Measurements from ENCODE around the gene SHB. TPM values are rescaled to one million over a fixed set of nuclear protein-coding genes. Genes with fewer than 3 reads are reported as not detected.

SHB gene
- total RNA-seq, 1 experiment from 2014 or later: 56.4 TPM

- no peak overlapping the region for H2AFZ ChIP-seq (ENCODE audit: low read length)
- H3K27me3 ChIP-seq (ENCODE audit: low read length): no peaks in the 10 kb centered on the region
- H3K9me2 ChIP-seq (replicated peaks; ENCODE audit: low read length): no peaks in the 10 kb centered on the region
- ChIA-PET CTCF (no interaction called here), POLR2A (ENCODE audit: unreplicated experiment) (no interaction called here)
- H4K20me1 ChIP-seq (ENCODE audit: low read length): no peaks in the 10 kb centered on the region
- H3K79me2 ChIP-seq (ENCODE audit: low read length): peaks cover 38% of the 10 kb centered on the region
- intact Hi-C loops (cut with micrococcal nuclease): no loop called here
- no peak overlapping the region for H3K4me2 ChIP-seq (ENCODE audit: low read length)
- no TSS peak for BruUV-seq (replicated peaks)
- ATAC-seq: no peak
- no peaks in the 10 kb centered on the region for H3F3A ChIP-seq (ENCODE audit: low read length, unreplicated experiment)
- H3K9ac ChIP-seq (ENCODE audit: low read length): no peak overlapping the region
- peak overlapping the region; percentile 92 for H3K27ac ChIP-seq (ENCODE audit: low read length)
- H3K4me3 ChIP-seq (ENCODE audit: low read length): no peak overlapping the region
- TF ChIP-seq CTCF (conservative IDR thresholded peaks at IDR 0.05; ENCODE audit: low read depth, low read length) (no peak), EZH2 (IDR thresholded peaks at IDR 0.05; ENCODE audit: low read length, unreplicated experiment) (no peak), EZH2phosphoT487 (IDR thresholded peaks at IDR 0.05; ENCODE audit: borderline replicate concordance, low read length) (no peak)
- H3K4me1 ChIP-seq (ENCODE audit: insufficient read depth, low read length): peaks cover 30% of the 10 kb centered on the region
- peaks cover 33% of the 10 kb centered on the region for H3K36me3 ChIP-seq (ENCODE audit: low read depth, low read length)
- no peaks in the 10 kb centered on the region for H3K9me3 ChIP-seq (ENCODE audit: low read length)
- no peak for DNase-seq
These were observed 132.7 kb downstream of the SHB start for GRCh38 chr9:37936376-37936775.

GRCh38 chr9:37935096-37935495 lies 133.9 kb downstream of the SHB start:
- POLR2A ChIA-PET (ENCODE audit: unreplicated experiment): no interaction called here
- no peak overlapping the region for H3K27ac ChIP-seq (ENCODE audit: low read length)
- intact Hi-C loops (cut with micrococcal nuclease): no loop called here

More at GRCh38 chr9:37935096-37935495, 133.9 kb downstream of the SHB start:
- Histone ChIP-seq H3K4me3 (ENCODE audit: low read length) (no peak overlapping the region), H3K9me2 (replicated peaks; ENCODE audit: low read length) (no peaks in the 10 kb centered on the region), H4K20me1 (ENCODE audit: low read length) (no peaks in the 10 kb centered on the region), H3K9me3 (ENCODE audit: low read length) (no peaks in the 10 kb centered on the region), H3K27me3 (ENCODE audit: low read length) (no peaks in the 10 kb centered on the region), H3K9ac (ENCODE audit: low read length) (no peak overlapping the region), H3F3A (ENCODE audit: low read length, unreplicated experiment) (no peaks in the 10 kb centered on the region), H3K4me1 (ENCODE audit: insufficient read depth, low read length) (peaks cover 30% of the 10 kb centered on the region), H3K4me2 (ENCODE audit: low read length) (no peak overlapping the region), H3K36me3 (ENCODE audit: low read depth, low read length) (peaks cover 33% of the 10 kb centered on the region), H2AFZ (ENCODE audit: low read length) (no peak overlapping the region), H3K79me2 (ENCODE audit: low read length) (peaks cover 50% of the 10 kb centered on the region)
- no peak for ATAC-seq
- DNase-seq: no peak
- no TSS peak for BruUV-seq (replicated peaks)
- CTCF ChIA-PET: no interaction called here
- TF ChIP-seq CTCF (conservative IDR thresholded peaks at IDR 0.05; ENCODE audit: low read depth, low read length) (no peak), EZH2phosphoT487 (IDR thresholded peaks at IDR 0.05; ENCODE audit: borderline replicate concordance, low read length) (no peak), EZH2 (IDR thresholded peaks at IDR 0.05; ENCODE audit: low read length, unreplicated experiment) (no peak)
